Measurements from ENCODE around the gene AARS2. TPM values are rescaled to one million over a fixed set of nuclear protein-coding genes. Genes with fewer than 3 reads are reported as not detected.

Gene AARS2
- total RNA-seq, 2 donors from 2014 or later: 6.5 to 7.4 TPM

- TF ChIP-seq CTCF (IDR thresholded peaks at IDR 0.05): no peak
- no peaks in the 10 kb centered on the region for H3K36me3 ChIP-seq
- no peaks in the 10 kb centered on the region for H3K27me3 ChIP-seq
- no peak overlapping the region for H3K4me3 ChIP-seq
- no peaks in the 10 kb centered on the region for H3K9me3 ChIP-seq
- no peak overlapping the region for H3K27ac ChIP-seq
- no peak for DNase-seq (ENCODE audit: low spot score)
- no peaks in the 10 kb centered on the region for H3K4me1 ChIP-seq
Measured at GRCh38 chr6:44286747-44287146, 26.4 kb downstream of the AARS2 start.

DNA sequence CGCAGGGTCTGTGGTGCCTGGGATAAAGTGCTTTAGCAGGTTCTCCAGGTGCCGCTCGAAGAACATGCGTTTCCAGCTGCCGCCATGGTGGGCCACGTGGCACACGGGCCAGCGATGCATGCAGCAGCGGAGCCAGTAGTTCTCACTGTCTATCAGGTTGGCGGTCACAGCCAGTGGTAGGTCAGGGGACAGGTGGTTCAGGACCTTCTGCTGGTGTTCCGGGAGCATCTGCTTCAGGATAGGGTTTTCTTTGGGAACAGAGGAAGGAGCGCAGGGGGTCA lies 26.9 kb downstream of the AARS2 start:
- no peaks in the 10 kb centered on the region for H3K4me1 ChIP-seq
- DNase-seq (ENCODE audit: low spot score): no peak
- no peaks in the 10 kb centered on the region for H3K27me3 ChIP-seq
- TF ChIP-seq CTCF (IDR thresholded peaks at IDR 0.05): no peak
- H3K36me3 ChIP-seq: no peaks in the 10 kb centered on the region
- H3K9me3 ChIP-seq: no peaks in the 10 kb centered on the region
- H3K27ac ChIP-seq: no peak overlapping the region
- no peak overlapping the region for H3K4me3 ChIP-seq

DNA sequence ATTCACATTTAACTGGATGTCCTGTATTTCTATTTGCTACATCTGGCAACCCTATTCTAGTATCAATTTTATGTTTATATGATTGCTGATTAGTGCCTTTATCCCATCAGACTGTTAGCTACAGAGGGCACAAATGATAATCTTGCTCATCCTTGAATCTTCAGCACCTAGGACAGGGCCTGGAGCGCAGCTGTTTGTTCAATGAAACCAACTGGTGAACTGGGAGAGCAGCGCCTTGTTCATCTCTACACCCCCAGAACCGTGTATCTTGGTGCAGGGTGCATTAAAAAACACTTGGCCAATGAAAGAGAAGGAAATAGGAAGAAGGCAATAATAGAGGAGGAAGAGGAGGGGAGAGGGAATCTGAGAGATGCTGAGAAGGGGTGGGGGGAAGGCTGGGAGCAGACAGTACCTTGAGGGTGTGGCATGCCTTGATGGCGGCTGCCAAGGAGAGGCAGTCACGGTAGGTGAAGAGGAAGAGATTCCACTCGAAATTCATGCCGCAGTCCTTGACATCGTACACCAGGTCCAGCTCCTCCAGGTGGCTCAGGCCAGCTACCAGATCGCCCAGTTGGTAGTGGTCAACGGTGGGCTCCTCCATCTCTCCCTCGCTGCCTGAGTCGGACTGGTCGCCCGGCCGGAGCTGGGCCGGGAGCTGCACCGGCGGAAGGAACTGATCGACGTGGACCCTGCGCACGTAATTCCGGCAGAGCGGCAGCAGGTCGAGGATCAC lies 27.4 kb downstream of the AARS2 start:
- no peaks in the 10 kb centered on the region for H3K4me1 ChIP-seq
- no peak for TF ChIP-seq CTCF (IDR thresholded peaks at IDR 0.05)
- no peak for DNase-seq (ENCODE audit: low spot score)
- no peaks in the 10 kb centered on the region for H3K27me3 ChIP-seq
- H3K4me3 ChIP-seq: no peak overlapping the region
- H3K36me3 ChIP-seq: no peaks in the 10 kb centered on the region
- H3K27ac ChIP-seq: no peak overlapping the region
- H3K9me3 ChIP-seq: no peaks in the 10 kb centered on the region

GRCh38 chr6:44284867-44285266 lies 28.3 kb downstream of the AARS2 start:
- TF ChIP-seq CTCF (IDR thresholded peaks at IDR 0.05): no peak
- H3K4me3 ChIP-seq: no peak overlapping the region
- no peaks in the 10 kb centered on the region for H3K36me3 ChIP-seq
- no peaks in the 10 kb centered on the region for H3K9me3 ChIP-seq
- DNase-seq (ENCODE audit: low spot score): no peak
- no peaks in the 10 kb centered on the region for H3K27me3 ChIP-seq
- H3K27ac ChIP-seq: no peak overlapping the region
- H3K4me1 ChIP-seq: no peaks in the 10 kb centered on the region

DNA sequence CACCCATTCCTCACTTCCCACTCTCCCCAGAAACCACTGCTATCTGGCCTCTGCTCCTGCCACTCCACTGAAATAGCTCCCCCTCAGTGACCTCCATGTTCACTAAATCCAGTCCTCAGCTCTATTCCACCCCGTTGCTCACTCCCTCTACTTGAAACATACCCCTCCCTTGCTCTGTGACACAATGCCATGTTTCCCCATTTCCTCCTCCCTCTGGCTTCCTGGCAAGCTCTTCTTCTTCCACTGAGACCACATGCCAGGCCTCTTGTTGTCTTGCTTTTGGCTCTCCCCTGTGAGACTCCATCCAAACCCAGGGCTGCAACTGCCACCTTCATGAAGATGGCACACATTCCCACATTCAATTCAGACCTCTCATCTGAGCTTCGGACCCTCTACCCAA lies 29.0 kb downstream of the AARS2 start:
- H3K9me3 ChIP-seq: no peaks in the 10 kb centered on the region
- no peak overlapping the region for H3K4me3 ChIP-seq
- no peaks in the 10 kb centered on the region for H3K27me3 ChIP-seq
- H3K27ac ChIP-seq: no peak overlapping the region
- no peaks in the 10 kb centered on the region for H3K36me3 ChIP-seq
- H3K4me1 ChIP-seq: no peaks in the 10 kb centered on the region
- no peak for TF ChIP-seq CTCF (IDR thresholded peaks at IDR 0.05)
- no peak for DNase-seq (ENCODE audit: low spot score)

Measured in right atrium auricular region (tissue), 2 donors.